GM10847 (cell line): ENCODE data around the gene B3GALT4.

Experiments
- POLR2A ChIP-seq: IDR thresholded peaks from 2 replicates; pipeline ENCODE4 v1.6.1; 2011; ENCODE audit not compliant: insufficient read length; ENCODE audit errors: extremely low read depth

Gene B3GALT4

DNA sequence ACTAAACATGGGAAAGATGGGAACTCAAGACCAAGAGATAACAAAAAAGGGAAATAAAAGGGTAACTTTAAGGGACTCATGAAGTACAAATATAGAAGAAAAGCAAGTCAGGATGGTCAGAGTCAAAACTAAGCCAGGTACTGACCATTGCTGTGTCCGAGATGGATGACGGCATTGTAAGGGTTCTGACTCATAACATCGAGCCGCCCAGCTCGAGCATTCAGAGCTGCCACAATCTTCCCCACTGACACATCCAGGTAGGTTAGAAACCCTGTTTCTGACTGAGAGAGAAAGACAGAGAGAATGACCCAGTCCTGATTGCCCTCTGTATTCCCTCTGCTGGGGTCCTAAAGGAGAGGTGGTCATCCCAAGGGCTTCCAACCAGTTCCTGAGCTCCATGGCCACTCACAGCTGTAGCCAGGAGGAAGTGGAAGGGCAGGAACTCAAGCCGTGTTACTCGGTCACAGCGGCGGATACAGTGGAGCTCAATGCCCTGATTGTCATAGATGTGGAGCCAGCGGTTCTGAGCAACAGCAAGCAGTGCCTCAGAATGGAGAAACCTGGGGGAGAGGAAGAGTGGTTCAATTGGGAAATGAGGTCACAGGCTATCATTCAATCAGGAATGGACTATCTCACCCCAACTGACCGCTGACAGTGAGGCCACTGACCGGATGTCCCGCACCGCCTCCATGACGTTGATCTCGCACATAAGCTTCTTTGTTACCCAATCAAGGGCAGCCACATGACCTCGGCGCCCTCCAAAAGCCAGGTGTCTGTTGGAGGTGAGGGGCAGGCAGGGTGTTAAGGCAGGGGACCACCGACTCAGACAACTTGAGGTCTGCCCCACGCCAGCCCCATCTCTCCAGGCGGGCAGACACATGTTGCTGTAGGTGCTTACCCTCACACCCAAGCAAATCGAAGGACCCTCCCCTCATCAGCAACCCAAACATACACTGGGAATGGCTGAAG lies 10.3 kb downstream of the B3GALT4 start:
- no peak for TF ChIP-seq POLR2A

DNA sequence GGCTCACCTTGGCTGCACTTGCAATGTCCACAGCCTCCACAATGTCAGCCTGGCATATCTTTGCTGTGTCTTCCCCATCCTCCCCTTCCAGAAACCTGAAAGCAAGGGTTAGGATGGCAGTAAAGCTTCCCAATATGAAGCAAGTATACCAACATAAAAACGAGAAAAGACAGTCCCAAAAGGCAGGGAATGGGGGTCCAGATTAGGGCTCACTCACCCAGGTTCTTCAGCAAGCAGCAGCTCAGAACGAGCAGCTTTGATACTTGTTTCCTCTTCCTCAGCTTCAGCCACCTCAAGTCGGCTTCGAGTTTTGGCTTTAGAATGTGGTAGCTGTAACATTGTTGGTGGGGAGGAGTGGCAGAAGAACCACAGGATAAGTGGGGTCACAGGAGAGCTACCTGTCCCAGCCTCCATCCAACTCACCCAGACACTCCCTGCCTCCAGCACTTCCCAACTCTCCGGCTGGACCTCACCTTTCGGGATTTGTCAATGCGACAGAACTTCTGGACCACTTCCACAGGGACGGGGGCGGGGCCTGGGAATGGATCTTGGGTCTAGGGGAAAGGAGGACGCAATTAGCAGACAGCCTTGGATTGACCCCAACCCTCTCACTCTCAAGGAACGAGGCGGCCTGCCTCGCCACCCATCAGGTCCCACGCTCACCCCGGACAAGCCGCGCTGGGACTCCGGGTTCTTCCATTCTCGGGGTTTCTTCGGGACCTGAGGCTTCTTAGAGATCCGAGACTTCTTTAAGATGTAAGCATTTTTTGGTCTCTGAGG lies 11.4 kb downstream of the B3GALT4 start:
- TF ChIP-seq POLR2A = no peak

- no peak for TF ChIP-seq POLR2A
Measured at GRCh38 chr6:33288921-33289783, 12.2 kb downstream of the B3GALT4 start, which contains the start of the genes PFDN6 and WDR46. Gene PFDN6 (plus strand): TSS chr6:33289601. CDS start chr6:33289857, 256 bp downstream. Gene WDR46 (minus strand): TSS chr6:33289239. CDS start chr6:33289170, 69 bp downstream.

- no peak for TF ChIP-seq POLR2A
Measured at GRCh38 chr6:33289784-33290315, 12.9 kb downstream of the B3GALT4 start.

- TF ChIP-seq POLR2A = no peak
Measured at GRCh38 chr6:33290459-33290858, 13.5 kb downstream of the B3GALT4 start.

DNA sequence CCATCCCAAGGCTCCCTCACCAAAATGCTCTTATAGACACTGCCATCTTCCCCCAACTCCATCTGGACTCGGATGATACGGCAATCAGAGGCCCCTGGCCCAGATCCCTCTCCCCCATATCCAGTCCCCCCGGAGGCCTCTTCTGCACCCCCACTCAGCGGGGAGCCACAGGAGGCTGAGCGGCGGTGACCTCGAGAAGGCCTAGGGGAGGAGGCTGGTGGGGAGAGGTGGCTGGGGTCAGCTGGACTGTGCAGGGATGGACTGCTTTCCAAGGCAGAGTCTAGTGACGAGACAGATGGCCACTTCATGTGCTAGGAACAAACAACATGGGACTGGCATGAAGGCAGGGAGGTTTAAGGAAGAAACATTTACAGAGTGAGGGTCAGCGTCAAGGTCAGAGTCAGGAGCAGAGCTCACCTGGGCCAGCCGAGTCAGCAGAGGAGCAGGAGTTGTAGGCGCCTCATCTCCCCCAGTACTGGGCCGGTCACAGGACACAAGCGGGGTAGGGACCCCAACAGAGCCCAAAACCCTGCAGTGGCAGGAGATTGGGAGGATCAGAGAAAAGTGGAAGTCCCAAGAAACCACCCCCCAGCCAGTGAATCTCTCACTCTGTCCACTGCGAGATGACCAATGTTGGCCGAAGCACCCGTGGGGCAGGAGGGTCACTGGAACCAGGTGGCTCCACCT lies 16.2 kb downstream of the B3GALT4 start:
- TF ChIP-seq POLR2A = no peak

DNA sequence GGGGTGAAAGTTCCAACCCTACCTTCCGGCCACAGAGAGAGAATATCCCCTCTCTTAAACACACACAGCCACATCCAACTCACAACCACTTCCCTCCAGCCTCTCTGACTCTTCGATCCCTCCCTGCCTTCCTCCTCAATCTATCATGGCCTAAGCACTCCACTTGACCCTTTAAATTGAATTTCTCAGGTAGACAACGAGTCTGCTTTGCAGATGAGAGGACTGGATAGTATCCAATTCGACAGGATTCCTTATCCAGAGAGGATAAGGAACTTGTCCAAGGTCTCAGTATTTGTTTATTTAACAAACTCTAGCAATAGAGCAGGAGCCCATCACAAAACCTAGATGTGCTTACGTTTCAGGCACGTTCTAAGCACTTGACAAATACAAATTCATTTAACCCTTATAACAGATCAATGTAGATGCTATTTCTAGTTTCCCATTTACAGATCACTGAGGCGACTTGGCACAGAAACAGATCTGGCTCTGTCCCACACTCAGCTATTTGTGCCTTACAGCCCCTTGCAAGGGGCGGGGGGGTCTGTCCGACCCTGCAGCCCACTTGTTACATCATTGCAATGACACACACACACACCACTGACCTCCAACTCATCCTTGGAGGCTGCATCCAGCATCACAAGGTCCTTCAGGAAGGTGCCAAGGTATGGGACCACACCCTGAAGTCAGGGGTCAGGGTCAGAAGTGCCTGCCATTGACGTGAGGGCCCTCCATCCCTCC lies 17.3 kb downstream of the B3GALT4 start:
- TF ChIP-seq POLR2A = no peak

- TF ChIP-seq POLR2A = no peak
Measured at GRCh38 chr6:33295621-33296369, 18.9 kb downstream of the B3GALT4 start.

GRCh38 chr6:33296797-33297405 lies 20.0 kb downstream of the B3GALT4 start:
- no peak for TF ChIP-seq POLR2A

DNA sequence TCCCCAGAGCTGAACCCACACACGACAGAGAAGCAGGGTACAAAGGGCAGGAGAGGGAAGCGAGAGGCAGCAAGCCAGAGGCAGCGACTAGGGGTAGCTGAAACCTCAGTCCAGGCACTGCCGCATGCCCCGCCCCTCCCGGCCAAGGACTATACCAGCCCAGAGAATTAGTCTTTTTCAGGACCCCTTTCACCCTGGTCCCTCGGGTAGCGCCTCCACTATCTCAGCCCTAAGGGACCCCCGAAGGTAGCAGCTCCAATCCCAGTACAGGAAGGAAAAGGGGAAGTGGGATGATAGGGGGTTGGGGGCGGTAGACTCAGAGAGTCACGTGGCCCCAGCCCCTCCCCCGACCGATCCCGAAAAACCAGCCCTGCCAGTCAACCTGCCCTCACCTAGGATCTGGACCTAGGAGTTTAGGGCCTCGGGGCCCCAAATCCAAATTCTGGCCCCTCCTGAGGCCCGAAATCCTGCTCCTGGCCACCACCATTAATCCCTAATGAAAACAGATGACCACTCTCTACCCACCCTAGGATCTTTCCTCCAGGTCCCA lies 20.6 kb downstream of the B3GALT4 start:
- no peak for TF ChIP-seq POLR2A

DNA sequence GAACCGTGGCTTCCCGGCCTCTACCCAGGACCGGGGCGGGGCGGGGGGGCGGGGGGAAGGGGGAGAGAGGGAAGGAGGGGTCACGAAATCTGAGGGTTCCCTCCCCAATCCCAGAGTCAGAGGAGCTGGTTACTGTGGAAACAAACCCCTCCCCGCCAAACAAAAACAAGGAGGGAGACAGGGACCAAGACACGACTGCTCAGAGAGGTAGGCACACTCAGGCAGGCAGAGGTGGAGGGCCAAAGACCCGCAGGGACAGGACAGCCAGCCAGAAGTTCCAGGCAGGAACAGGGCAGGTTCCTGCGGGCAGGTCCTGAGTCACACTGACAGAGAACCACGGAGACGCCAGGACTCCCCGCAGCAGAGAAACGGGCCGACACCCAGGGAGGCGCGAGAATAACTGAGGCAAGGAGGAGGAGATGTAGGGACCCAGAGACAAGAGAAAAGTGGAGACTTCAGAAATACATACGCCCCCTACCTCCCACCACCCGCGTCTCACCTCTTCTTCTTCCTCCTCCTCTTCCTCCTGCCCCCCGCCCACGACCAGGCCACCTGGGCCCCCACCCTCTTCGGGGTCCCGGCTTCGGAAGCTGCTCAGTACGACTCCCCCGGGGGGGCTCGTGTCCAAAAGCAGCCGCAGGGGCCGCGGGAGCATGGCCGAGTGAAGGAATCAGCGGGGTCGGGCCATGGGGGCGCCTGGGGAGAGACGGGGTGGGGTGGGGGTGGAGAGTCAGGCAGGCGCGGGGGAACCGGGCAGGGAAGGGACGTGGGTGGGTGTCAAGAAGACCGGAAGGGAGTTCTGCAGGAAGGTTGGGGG lies 21.2 kb downstream of the B3GALT4 start:
- no peak for TF ChIP-seq POLR2A
